Adrenal gland (tissue), 12 donors: ENCODE measurements around the gene ROR2. TPM values are rescaled to one million over a fixed set of nuclear protein-coding genes. Genes with fewer than 3 reads are reported as not detected.

Experiments
- DNase-seq, 7 donors: peaks; one replicate each; pipeline ENCODE4 v3.0.0-alpha.2; 2019 to 2020
- H3K27ac ChIP-seq, 5 donors: fragments of 200-600 bp; sonication (generic) in 4 of 5; 1 replicate in 3 of 5; 2 replicates in 2 of 5; pipeline versions ENCODE4 v1.5.1 to v1.8.0; 2016 to 2020; ENCODE audit warnings: mild to moderate bottlenecking in 1 of 5
- H3K27me3 ChIP-seq: fragments of 200-600 bp; 2 replicates; pipeline ENCODE4 v1.8.0; 2021
- H3K36me3 ChIP-seq, 2 donors: fragments of 200-600 bp; replicated peaks in 1 of 2; 1 replicate in 1 of 2; 2 replicates in 1 of 2; pipeline versions ENCODE4 v1.5.1 to v1.8.0; 2018 to 2022
- H3K4me1 ChIP-seq, 2 donors: fragments of 200-600 bp; replicated peaks in 1 of 2; 1 replicate in 1 of 2; 2 replicates in 1 of 2; pipeline versions ENCODE4 v1.5.1 to v1.8.0; 2018 to 2021
- H3K4me3 ChIP-seq, 4 donors: fragments of 200-600 bp; sonication (generic) in 3 of 4; one replicate each; pipeline ENCODE4 v1.5.1; 2016 to 2018
- H3K9me3 ChIP-seq, 3 donors: fragments of 200-600 bp; sonication (generic) in 1 of 3; replicated peaks in 1 of 3; 1 replicate in 2 of 3; 2 replicates in 1 of 3; pipeline versions ENCODE4 v1.5.1 to v1.8.0; 2016 to 2021
- CTCF ChIP-seq, 6 experiments: fragments of 450-650 bp in 4 of 6; fragments of 200-600 bp in 2 of 6; sonication (generic) in 1 of 6; IDR thresholded peaks; 1 replicate in 5 of 6; 2 replicates in 1 of 6; pipeline versions ENCODE4 v1.5.1 to v1.8.0; 2016 to 2021; ENCODE audit warnings: antibody characterized with exemption in 6 of 6, mild to moderate bottlenecking in 2 of 6, moderate library complexity in 1 of 6
- POLR2A ChIP-seq, 2 donors: fragments of 450-650 bp; IDR thresholded peaks; one replicate each; pipeline ENCODE4 v1.6.1; 2017; ENCODE audit warnings: antibody characterized with exemption in 2 of 2, mild to moderate bottlenecking in 2 of 2, moderate library complexity in 1 of 2
- whole genome bisulfite sequencing, 4 donors: extraction: QIAGEN DNeasy Blood & Tissue Kit in 2 of 4; methylation state at CpG; one replicate each; pipeline versions ENCODE4 v1.1.5 to v1.1.7; 2013 to 2017; 5-methylcytosine and 5-hydroxymethylcytosine counted together
- intact Hi-C, 2 donors: fragments of 100-400 bp; cut with DNase I; formaldehyde crosslinking; loops; one replicate each; pipeline versions ENCODE4 v1.14.1 to v1.15.0; 2022 to 2023
- polyA plus RNA-seq, 3 donors: library from polyadenylated mRNA; stranded (reverse); fragments of 200-250 nt in 2 of 3; fragments of 350-450 nt in 1 of 3; fragmentation: Illumina TruSeq in 1 of 3; extraction: RNeasy Lipid Tissue Mini Kit (QIAGEN cat#74804) in 1 of 3; gene quantifications; one replicate each; pipeline ENCODE4 v1.2.3, GENCODE V29; 2013 to 2014
- total RNA-seq, 9 donors: library from RNA; depleted of rRNA in 4 of 9; stranded (reverse); fragments of >200 nt in 4 of 9; fragments of 120-200 nt in 1 of 9; fragmentation: NEBNext Ultra II Directional in 1 of 9; extraction: Animal tissue kit (Norgen Biotek cat#: 25700) in 1 of 9; gene quantifications; one replicate each; pipeline versions ENCODE4 v1.1.0 to v1.2.4, GENCODE V29; 2013 to 2023
- donor health status: healthy with polysubstance abuse.
- donor health status: Bipolar disorder and iron deficiency.
- donor health status: DM: yes; HTN: yes; CAD: no.
- donor health status: DM: no; HTN: no; CAD: no.
- donor health status: DM: no; HTN: no; CAD: no.
- donor health status: DM: yes; HTN: yes; CAD: no.

ROR2 gene
- total and polyA plus RNA-seq, 12 donors = 3.9 to 23.9 (median 11.4) TPM

- H3K27me3 ChIP-seq = no peaks in the 10 kb centered on the region
- H3K4me1 ChIP-seq = no peaks in the 10 kb centered on the region
- TF ChIP-seq CTCF (IDR thresholded peaks at IDR 0.05) (no peak), POLR2A (IDR thresholded peaks at IDR 0.05) (no peak)
- no peak overlapping the region for H3K27ac ChIP-seq
- DNase-seq = no peak
- WGBS, 4 donors = 90 to 95% (median 93%) methylated on average over 6 to 7 of the region's 7 CpGs
- no peaks in the 10 kb centered on the region for H3K9me3 ChIP-seq
- intact Hi-C loops = no loop called here
- H3K36me3 ChIP-seq = no peaks in the 10 kb centered on the region
- no peak overlapping the region for H3K4me3 ChIP-seq
Measured at GRCh38 chr9:91939978-91940377, 10.1 kb downstream of the ROR2 start.

DNA sequence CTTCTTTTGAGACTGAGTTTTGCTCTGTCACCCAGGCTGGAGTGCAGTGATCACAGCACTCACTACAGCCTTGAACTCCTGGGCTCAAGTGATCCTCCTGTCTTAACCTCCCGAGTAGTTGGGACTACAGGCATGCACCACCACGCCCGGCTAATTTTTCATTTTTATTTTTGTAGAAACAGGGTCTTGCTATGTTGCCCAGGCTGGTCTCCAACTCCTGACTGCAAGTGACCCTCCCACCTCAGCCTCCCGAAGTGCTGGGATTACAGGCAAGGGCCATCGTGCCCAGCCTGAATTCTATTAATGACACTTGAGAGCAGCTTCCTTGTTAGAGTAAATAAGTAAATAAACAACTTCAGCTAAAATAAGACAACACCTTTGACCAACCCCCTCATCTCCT, 12.3 kb downstream of the ROR2 start:
- DNase-seq = no peak
- no peak overlapping the region for H3K27ac ChIP-seq
- peaks cover 0 to 8% of the 10 kb centered on the region in 2 donors for H3K4me1 ChIP-seq

DNA sequence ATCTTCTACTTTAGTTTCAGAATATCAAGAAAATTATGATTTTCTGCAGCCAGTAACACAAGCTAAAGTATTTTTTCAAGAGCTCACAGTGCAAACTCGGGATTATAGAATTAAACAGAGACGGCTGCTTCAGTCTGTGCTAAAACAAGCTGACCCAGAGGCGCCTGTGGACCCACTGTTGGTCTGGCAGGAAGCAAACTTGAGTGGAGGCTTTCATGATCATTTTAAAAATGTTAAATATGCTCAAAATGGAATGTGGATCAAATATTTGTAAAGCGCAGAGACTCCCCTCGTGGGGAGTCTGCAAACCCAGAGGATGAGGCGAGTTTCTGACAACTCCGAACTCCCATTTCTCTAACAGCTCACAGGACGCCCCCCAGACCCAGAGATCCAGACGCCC, 13.0 kb downstream of the ROR2 start:
- 74 to 83% (median 76%) methylated on average over 9 of the region's 9 CpGs for WGBS, 4 donors
- Histone ChIP-seq H3K27ac (no peak overlapping the region), H3K27me3 (no peaks in the 10 kb centered on the region), H3K4me1 (peaks cover 0 to 8% of the 10 kb centered on the region in 2 donors), H3K4me3 (no peak overlapping the region), H3K9me3 (peaks cover 0 to 2% (median 0%) of the 10 kb centered on the region in 3 donors), H3K36me3 (no peaks in the 10 kb centered on the region)
- intact Hi-C loops = no loop called here
- TF ChIP-seq POLR2A (IDR thresholded peaks at IDR 0.05) (no peak), CTCF (IDR thresholded peaks at IDR 0.05) (no peak)
- DNase-seq = no peak

More for the DNA sequence above, 12.3 kb downstream of the ROR2 start:
- intact Hi-C loops = no loop called here
- H3K27me3 ChIP-seq = no peaks in the 10 kb centered on the region
- TF ChIP-seq POLR2A (IDR thresholded peaks at IDR 0.05) = no peak
- TF ChIP-seq CTCF (IDR thresholded peaks at IDR 0.05) = no peak
- no peaks in the 10 kb centered on the region for H3K36me3 ChIP-seq
- no peak overlapping the region for H3K4me3 ChIP-seq
- WGBS, 4 donors = 80 to 89% (median 83%) methylated on average over 5 of the region's 5 CpGs
- H3K9me3 ChIP-seq = no peaks in the 10 kb centered on the region

DNA sequence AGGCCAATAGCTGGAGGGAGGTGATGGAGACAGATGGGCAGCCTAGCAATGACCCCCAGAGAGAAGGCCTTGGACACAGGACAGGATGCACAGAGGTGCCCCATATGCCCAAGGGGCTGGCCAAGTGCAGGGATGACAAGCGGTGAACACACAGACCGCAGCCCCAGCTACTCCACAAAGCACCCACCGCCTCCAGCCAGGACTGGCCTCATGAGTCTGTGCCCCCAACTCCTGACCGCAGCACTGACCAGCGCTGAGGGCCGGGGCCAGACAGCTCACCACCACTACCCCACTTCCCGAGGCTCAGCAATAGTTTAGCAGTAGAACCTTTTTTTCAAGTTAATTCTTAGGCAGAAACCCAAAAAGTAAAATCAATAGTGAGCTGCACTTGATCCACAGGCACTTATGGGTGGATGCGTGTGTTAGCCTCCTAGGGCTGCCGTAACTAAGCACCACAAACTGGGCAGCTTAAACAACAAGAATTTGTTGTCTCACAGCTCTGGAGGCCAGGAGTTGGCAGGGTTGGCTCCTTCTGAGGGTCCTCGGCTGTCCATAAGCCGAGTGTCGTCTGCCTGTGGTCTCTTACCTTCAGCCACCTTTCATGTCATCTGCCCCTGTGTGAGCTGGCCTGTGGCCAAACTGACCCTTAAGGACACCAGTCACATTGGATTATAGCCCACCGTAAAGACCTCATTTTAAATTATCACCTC, 14.1 kb downstream of the ROR2 start:
- peaks cover 0 to 8% of the 10 kb centered on the region in 2 donors for H3K4me1 ChIP-seq
- TF ChIP-seq POLR2A (IDR thresholded peaks at IDR 0.05) (no peak), CTCF (IDR thresholded peaks at IDR 0.05) (no peak)
- H3K27me3 ChIP-seq = no peaks in the 10 kb centered on the region
- no peak for DNase-seq
- H3K27ac ChIP-seq = no peak overlapping the region
- intact Hi-C loops = no loop called here
- no peaks in the 10 kb centered on the region for H3K36me3 ChIP-seq
- WGBS, 4 donors = 86 to 95% (median 92%) methylated on average over 6 to 13 of the region's 13 CpGs
- H3K9me3 ChIP-seq = peaks cover 0 to 13% (median 0%) of the 10 kb centered on the region in 3 donors
- H3K4me3 ChIP-seq = no peak overlapping the region
